ENCODE results near the gene SGSM1.

DNA sequence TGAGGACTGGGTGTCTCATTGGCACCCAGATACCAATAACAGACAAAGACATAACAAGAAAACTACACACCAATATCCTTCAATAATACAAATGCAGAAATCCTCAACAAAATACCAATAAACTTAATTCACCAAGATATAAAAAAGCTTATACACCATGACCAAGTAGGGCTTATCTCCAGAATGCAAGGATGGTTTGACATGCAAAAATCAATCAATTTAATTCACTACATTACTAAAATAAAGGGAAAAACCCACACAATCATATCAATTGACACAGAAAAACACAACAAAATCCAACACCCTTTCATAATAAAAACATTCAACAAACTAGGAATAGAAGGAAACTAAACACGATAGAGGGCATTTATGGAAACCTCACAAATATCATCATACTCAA, 99.9 kb downstream of the SGSM1 start:
- TF ChIP-seq, protein P1, sequence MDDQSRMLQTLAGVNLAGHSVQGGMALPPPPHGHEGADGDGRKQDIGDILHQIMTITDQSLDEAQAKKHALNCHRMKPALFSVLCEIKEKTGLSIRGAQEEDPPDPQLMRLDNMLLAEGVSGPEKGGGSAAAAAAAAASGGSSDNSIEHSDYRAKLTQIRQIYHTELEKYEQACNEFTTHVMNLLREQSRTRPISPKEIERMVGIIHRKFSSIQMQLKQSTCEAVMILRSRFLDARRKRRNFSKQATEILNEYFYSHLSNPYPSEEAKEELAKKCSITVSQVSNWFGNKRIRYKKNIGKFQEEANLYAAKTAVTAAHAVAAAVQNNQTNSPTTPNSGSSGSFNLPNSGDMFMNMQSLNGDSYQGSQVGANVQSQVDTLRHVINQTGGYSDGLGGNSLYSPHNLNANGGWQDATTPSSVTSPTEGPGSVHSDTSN (IDR thresholded peaks at IDR 0.05; ENCODE audit: insufficient replicate concordance, low read depth, low read length): no peak
- TF ChIP-seq, protein P2, sequence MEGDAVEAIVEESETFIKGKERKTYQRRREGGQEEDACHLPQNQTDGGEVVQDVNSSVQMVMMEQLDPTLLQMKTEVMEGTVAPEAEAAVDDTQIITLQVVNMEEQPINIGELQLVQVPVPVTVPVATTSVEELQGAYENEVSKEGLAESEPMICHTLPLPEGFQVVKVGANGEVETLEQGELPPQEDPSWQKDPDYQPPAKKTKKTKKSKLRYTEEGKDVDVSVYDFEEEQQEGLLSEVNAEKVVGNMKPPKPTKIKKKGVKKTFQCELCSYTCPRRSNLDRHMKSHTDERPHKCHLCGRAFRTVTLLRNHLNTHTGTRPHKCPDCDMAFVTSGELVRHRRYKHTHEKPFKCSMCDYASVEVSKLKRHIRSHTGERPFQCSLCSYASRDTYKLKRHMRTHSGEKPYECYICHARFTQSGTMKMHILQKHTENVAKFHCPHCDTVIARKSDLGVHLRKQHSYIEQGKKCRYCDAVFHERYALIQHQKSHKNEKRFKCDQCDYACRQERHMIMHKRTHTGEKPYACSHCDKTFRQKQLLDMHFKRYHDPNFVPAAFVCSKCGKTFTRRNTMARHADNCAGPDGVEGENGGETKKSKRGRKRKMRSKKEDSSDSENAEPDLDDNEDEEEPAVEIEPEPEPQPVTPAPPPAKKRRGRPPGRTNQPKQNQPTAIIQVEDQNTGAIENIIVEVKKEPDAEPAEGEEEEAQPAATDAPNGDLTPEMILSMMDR (IDR thresholded peaks at IDR 0.05 in 2 of 3, conservative IDR thresholded peaks at IDR 0.05 in 1 of 3; ENCODE audit: control insufficient read depth in 2 of 3, extremely low read depth in 1 of 3, insufficient read depth in 1 of 3, low read depth in 3 of 3, low read length in 3 of 3): no peak
- TF ChIP-seq RFX5 (IDR thresholded peaks at IDR 0.05; ENCODE audit: low read depth, low read length): no peak
- TF ChIP-seq SP1 (IDR thresholded peaks at IDR 0.05; ENCODE audit: low read depth, low read length): no peak
- no peak for TF ChIP-seq BRCA1 (IDR thresholded peaks at IDR 0.05; ENCODE audit: low read depth, low read length)
- no peak for TF ChIP-seq HDAC2 (IDR thresholded peaks at IDR 0.05)
- TF ChIP-seq POLR2AphosphoS5 (IDR thresholded peaks at IDR 0.05; ENCODE audit: low read length): no peak
- TF ChIP-seq IKZF1 (conservative IDR thresholded peaks at IDR 0.05): no peak
- TF ChIP-seq NFXL1 (IDR thresholded peaks at IDR 0.05; ENCODE audit: borderline replicate concordance): no peak
- TF ChIP-seq GABPA (IDR thresholded peaks at IDR 0.05; ENCODE audit: low read depth): no peak
- no peak for TF ChIP-seq EZH2 (IDR thresholded peaks at IDR 0.05; ENCODE audit: borderline replicate concordance, control insufficient read depth, low read depth, low read length)
- TF ChIP-seq, protein P3, sequence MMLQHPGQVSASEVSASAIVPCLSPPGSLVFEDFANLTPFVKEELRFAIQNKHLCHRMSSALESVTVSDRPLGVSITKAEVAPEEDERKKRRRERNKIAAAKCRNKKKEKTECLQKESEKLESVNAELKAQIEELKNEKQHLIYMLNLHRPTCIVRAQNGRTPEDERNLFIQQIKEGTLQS (IDR thresholded peaks at IDR 0.05; ENCODE audit: borderline replicate concordance, extremely low read depth, low read depth, low read length): no peak
- TF ChIP-seq ZSCAN29 (IDR thresholded peaks at IDR 0.05): no peak
- TF ChIP-seq NFYB (IDR thresholded peaks at IDR 0.05; ENCODE audit: insufficient read depth, low read depth, low read length): no peak

All from GM12878 (cell line).